GM18519 (cell line): Measurements from ENCODE around the gene ATP6V1B1.

Experiments
- ATAC-seq: cut with Tn5 transposase; IDR thresholded peaks from one replicate; pipeline ENCODE4 v1.9.1; 2021; ENCODE audit warnings: mild to moderate bottlenecking, moderate library complexity; ENCODE audit not compliant: unreplicated experiment, low FRiP score

The ATP6V1B1 gene

GRCh38 chr2:70942396-70943204, 6.9 kb downstream of the ATP6V1B1 start:
- no peak for ATAC-seq

DNA sequence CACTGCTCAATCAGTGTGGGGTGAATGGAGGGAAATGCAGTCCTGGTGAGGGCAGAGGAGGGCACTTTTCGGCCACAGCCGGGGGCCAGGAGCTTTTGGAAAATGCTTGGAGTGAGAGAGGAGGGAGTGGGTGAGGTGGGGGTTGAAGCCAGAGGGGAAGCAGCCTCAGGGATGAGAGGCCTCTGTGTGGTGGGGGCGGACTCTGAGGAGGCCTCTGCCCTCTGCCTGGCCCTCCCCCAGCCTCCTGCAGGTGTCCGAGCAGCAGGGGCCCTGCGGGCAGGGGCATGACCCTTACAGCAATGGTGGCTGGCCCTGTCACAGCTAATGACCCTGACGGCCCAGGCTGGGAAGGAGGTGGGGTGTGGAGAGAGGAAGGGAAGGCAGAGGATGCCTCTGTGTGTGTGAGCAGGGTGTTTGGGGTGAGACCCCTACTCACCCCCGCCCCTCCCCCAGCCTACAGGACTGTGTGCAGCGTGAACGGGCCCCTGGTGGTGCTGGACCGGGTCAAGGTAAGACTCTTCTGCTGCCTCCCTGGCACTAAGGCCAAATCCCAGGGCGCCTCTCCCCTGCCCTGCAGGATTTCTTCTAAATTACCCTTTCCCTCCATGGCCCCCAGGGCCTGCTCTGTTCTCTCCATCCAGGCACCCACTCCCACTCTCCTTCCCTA, 7.6 kb downstream of the ATP6V1B1 start:
- ATAC-seq = no peak

DNA sequence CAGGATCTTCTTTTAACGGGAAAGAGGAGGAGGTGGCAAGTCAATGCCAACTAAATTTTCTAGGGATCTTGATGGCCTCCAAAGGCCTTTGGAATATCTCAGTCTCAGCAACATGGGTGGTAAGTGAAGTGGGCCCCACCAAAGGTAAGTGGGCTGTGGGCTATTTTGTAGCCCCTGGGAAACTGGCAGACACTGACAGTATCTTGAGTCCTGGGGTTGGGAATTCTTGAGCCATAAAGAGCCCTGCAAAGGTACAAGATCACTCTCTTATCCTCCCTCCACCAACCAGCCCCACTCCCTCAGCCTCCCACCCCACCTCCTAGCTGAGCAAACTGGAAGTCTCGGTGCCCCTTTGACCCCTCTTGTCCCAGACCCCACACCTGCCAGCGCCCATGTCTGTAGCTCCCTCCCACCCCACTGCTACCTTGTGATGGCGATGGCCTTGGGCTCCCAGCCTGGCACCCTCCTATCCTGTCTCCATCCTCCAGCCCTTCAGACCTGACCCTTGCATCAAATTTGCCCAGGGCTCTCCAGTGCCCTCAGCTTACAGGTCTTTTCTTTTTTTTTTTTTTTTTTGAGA, 8.5 kb downstream of the ATP6V1B1 start:
- no peak for ATAC-seq

DNA sequence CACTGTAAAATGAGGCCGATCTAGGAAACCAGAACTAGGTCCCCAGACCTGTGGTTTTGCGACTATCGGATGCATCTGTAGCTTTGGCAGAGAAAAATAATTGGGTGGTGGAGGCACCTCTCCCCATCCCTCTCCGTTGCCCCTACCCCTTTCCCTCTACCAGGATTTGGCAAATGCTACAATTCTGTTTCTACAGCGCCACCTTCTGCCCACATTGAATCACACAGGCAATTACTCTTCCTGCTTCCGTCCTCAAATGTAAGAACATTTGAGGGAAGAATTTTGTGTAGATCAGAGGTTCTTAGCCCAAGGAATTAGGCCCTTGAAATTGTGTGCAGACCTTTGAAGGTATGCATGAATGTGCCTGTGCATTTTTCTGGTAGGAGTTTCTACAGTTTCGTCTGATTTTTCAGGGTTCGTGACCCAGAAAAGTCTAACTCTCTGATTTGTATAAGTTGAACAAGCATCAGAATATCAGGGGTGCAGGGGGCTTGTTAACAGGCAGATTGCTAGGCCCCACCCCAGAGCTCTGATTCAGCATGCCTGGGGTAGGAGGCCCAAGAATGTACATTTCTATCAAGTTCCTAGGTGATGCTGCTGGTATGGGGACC, 11.2 kb downstream of the ATP6V1B1 start:
- no peak for ATAC-seq

- ATAC-seq = no peak
Measured at GRCh38 chr2:70947556-70948184, 12.0 kb downstream of the ATP6V1B1 start.

GRCh38 chr2:70948337-70949003, 12.8 kb downstream of the ATP6V1B1 start:
- no peak for ATAC-seq

DNA sequence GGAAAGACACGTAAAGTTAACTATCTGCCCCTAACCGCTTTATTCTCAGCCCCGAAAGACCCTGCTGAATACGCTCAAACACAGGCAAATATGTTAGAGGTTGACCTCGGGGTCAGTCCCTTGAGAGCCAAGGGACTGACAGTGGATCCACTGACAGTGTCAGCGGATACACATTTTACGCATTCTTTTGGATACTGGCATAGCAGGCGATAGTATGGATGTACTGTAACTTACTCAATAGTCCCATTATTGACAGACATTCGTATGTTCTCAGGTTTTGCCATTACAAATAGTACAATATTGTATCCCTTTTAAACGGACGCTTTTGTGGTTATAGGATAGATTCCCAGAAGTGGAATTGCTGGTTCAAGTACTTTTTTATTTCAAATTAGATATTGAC, 13.4 kb downstream of the ATP6V1B1 start:
- ATAC-seq = no peak

GRCh38 chr2:70954886-70955285, 19.2 kb downstream of the ATP6V1B1 start:
- no peak for ATAC-seq

GRCh38 chr2:70956141-70956540, 20.4 kb downstream of the ATP6V1B1 start:
- ATAC-seq = no peak

DNA sequence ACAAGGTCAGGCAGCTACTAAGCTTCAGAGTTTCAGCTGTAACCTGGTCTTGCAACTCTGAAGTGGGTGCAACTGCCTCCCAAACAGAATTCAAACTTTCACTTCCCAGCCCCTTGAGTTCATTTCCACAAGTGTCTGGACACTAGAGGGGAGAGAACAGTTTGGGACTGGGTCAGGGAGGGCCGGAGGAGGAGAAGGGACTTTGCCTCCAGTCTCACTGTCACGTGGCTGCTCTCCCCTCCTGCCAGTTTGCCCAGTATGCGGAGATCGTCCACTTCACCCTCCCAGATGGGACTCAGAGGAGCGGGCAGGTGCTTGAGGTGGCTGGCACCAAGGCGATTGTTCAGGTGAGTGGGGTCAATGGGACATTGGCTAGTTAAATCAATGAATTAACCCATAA, 22.1 kb downstream of the ATP6V1B1 start:
- ATAC-seq = no peak

DNA sequence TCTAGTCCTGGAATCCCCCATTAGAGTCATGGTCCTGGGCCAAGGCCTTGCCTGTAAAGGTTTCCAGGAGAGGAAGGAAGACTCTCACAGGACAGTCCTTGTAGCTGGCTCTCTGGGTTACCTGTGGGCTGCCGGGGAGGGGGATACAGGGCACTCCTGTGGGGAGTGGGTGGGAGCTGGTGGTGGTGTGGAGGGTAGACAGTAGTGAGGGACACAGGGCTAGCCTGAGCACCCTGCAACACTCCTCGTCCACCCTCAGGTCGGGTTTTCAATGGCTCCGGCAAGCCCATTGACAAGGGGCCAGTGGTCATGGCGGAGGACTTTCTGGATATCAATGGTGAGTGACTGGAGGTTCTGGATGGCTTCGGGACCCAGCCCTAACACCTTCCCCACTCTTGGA, 23.1 kb downstream of the ATP6V1B1 start:
- no peak for ATAC-seq

DNA sequence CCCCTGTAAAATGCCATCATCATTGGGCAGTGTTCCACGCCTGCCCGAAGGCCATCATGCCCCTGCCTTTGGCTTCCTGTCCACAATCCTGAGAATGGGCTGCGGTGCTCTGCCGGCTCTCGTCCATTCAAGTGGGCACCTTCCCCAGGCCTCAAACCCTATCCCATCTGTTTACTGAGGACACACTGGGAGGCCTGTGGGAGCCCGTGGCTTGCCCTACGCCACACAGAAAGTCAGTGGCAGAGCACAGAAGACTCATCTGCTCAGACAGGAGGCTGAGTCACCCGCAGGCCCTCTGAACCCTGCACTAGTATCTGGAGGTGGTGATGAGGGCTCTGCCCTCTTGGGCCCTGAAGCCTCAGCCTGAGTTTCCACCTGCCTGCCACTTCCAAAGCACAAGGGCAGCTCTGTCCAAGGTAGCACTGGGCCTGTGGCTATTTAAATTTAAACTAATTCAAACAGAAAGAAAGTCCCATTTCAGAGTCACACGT, 23.6 kb downstream of the ATP6V1B1 start:
- no peak for ATAC-seq

GRCh38 chr2:70959851-70960832, 24.4 kb downstream of the ATP6V1B1 start:
- no peak for ATAC-seq

DNA sequence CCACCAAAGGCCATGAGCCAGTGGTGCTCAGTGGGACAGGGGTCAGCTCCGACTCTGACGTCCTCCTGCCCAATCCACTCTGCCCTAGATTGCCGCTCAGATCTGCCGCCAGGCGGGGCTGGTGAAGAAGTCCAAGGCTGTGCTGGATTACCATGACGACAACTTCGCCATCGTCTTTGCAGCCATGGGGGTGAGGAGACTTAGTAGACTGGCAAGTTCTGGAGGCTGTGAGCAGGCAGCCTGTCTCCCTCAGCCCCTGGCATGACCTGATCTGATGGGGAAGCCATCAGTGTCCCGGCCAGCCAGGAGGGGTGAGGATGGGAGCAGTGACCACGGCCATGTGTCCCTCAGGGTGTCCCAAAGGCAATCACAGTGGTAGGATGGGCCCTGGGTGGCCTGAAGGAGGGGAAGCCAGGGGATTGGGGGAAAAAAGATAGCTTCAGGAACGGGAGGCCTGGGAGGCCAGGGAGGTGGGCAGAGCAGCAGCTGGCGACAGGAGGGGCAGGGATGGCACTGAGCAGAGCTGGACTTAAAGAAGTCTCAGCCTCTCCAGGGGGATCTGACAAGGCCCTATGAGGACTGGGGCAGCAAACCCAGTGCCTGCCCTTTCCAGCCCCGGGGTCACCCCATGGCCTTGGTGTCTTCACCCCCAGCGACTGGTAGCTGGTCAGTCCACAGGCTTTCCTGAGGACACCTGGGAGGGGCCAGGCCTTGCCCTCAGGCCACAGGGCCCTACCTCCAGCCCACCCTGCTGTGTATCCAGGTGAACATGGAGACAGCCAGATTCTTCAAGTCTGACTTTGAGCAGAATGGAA, 25.3 kb downstream of the ATP6V1B1 start:
- ATAC-seq = no peak

GRCh38 chr2:70961648-70961994, 25.9 kb downstream of the ATP6V1B1 start:
- ATAC-seq = no peak

DNA sequence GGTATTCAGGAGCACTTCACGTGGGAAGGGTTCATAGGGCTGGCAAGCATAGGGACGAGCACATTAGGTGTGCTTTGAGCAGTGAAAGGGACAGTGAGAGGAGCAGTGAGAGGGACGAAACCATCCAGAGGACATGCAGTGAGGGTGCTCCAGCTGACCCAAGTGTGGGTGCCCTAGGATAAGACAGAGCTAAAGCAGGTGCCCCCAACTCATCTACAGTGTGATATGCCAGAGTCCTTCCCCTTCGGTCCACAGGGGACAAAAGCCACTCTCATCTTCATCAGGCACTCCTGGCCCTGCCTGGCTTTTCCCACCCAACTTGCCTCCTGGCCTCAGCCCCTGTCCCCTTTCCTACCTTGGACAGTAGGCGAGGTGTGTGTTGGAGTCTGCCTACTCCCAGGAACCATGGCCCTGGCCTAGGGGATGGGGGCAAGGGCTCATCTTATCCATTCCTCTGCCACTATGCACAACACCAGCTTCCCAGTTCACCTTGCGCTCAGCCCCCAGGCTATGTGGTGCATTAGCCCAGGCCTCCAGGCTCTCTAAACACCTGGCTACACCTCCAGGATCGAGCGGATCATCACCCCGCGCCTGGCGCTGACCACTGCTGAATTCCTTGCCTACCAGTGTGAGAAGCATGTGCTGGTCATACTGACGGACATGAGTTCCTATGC, 26.6 kb downstream of the ATP6V1B1 start:
- ATAC-seq = no peak
